ENCODE data around the gene ATP10D.

ATP10D gene

GRCh38 chr4:47590325-47590724 is 105.2 kb downstream of the ATP10D start:
- DNase-seq (ENCODE audit: low spot score), result no peak

GRCh38 chr4:47597696-47598095 is 112.6 kb downstream of the ATP10D start:
- DNase-seq (ENCODE audit: low spot score), result no peak

GRCh38 chr4:47598320-47598719 is 113.2 kb downstream of the ATP10D start:
- DNase-seq (ENCODE audit: low spot score), result no peak

- no peak for DNase-seq (ENCODE audit: low spot score)
Measured at GRCh38 chr4:47598896-47599295, 113.8 kb downstream of the ATP10D start.

GRCh38 chr4:47606482-47606881 is 121.4 kb downstream of the ATP10D start:
- DNase-seq (ENCODE audit: low spot score), result no peak

GRCh38 chr4:47612116-47613023 is 127.3 kb downstream of the ATP10D start:
- DNase-seq (ENCODE audit: low spot score), result no peak

- DNase-seq (ENCODE audit: low spot score), result no peak
Measured at GRCh38 chr4:47615385-47615784, 130.3 kb downstream of the ATP10D start.

GRCh38 chr4:47617607-47618006 is 132.5 kb downstream of the ATP10D start:
- DNase-seq (ENCODE audit: low spot score), result no peak

GRCh38 chr4:47619691-47620090 is 134.6 kb downstream of the ATP10D start:
- no peak for DNase-seq (ENCODE audit: low spot score)

GRCh38 chr4:47621181-47621580 is 136.1 kb downstream of the ATP10D start:
- DNase-seq (ENCODE audit: low spot score), result no peak

GRCh38 chr4:47624031-47624441 is 139.0 kb downstream of the ATP10D start:
- no peak for DNase-seq (ENCODE audit: low spot score)

- no peak for DNase-seq (ENCODE audit: low spot score)
Measured at GRCh38 chr4:47631161-47631560, 146.1 kb downstream of the ATP10D start.

GRCh38 chr4:47639531-47639930 is 154.5 kb downstream of the ATP10D start:
- no peak for DNase-seq (ENCODE audit: low spot score)

- DNase-seq (ENCODE audit: low spot score), result no peak
Measured at GRCh38 chr4:47640911-47641310, 155.8 kb downstream of the ATP10D start.

- DNase-seq (ENCODE audit: low spot score), result no peak
Measured at GRCh38 chr4:47641755-47642154, 156.7 kb downstream of the ATP10D start.

GRCh38 chr4:47642191-47642830 is 157.2 kb downstream of the ATP10D start:
- DNase-seq (ENCODE audit: low spot score), result no peak

All from iPS-NIHi11 (cell line).